Common myeloid progenitor, CD34-positive (primary cell): Measurements from ENCODE around the gene UBA6. TPM values are rescaled to one million over a fixed set of nuclear protein-coding genes. Genes with fewer than 3 reads are reported as not detected.
A peak's percentile ranks its signal among the peaks of the same experiment; 100 is the strongest.

Experiments
- CTCF ChIA-PET: fragments of 350-600 bp; sonication (Branson Sonifier 250); formaldehyde crosslinking; loops from one replicate; lab custom pipeline; 2021; ENCODE audit warnings: antibody characterized with exemption; lab: Charles Lee
- POLR2A ChIA-PET: fragments of 350-600 bp; sonication (Branson Sonifier 250); formaldehyde crosslinking; loops from one replicate; lab custom pipeline; 2021; ENCODE audit warnings: antibody characterized with exemption; lab: Charles Lee
- DNase-seq, 3 donors: peaks; one replicate each; pipeline versions ENCODE4 v3.0.0 to v3.0.0-alpha.2; 2013
- H3K27ac ChIP-seq, 2 experiments: 1 replicate in 1 of 2; 2 replicates in 1 of 2; pipeline ENCODE4 v1.7.0; 2013; ENCODE audit warnings: inconsistent platforms in 2 of 2, low read length in 2 of 2, mild to moderate bottlenecking in 2 of 2, low read depth in 1 of 2, moderate library complexity in 1 of 2; ENCODE audit not compliant: severe bottlenecking in 2 of 2, insufficient read depth in 1 of 2, poor library complexity in 1 of 2
- H3K27me3 ChIP-seq, 5 experiments: replicated peaks in 2 of 5; 1 replicate in 3 of 5; 2 replicates in 2 of 5; pipeline versions ENCODE4 v1.6.1 to v1.7.0; 2013; ENCODE audit warnings: low read length in 4 of 5, mild to moderate bottlenecking in 2 of 5, moderate library complexity in 2 of 5, inconsistent platforms in 1 of 5; ENCODE audit not compliant: insufficient read depth in 5 of 5, control insufficient read depth in 4 of 5
- H3K36me3 ChIP-seq, 4 experiments: 1 replicate in 2 of 4; 2 replicates in 2 of 4; pipeline versions ENCODE4 v1.6.1 to v1.7.0; 2013; ENCODE audit warnings: low read length in 3 of 4, control low read depth in 1 of 4, mild to moderate bottlenecking in 1 of 4; ENCODE audit not compliant: control insufficient read depth in 4 of 4, insufficient read depth in 4 of 4
- H3K4me1 ChIP-seq, 4 experiments: 1 replicate in 3 of 4; 2 replicates in 1 of 4; pipeline versions ENCODE4 v1.6.1 to v1.7.1; 2013; ENCODE audit warnings: low read length in 3 of 4, mild to moderate bottlenecking in 3 of 4, control low read depth in 1 of 4, inconsistent platforms in 1 of 4, moderate library complexity in 1 of 4; ENCODE audit not compliant: control insufficient read depth in 4 of 4, insufficient read depth in 4 of 4; ENCODE audit errors: control extremely low read depth in 1 of 4
- H3K4me3 ChIP-seq, 7 experiments: 1 replicate in 4 of 7; 2 replicates in 3 of 7; pipeline versions ENCODE4 v1.5.1 to v1.7.0; 2013; ENCODE audit warnings: mild to moderate bottlenecking in 7 of 7, low read length in 6 of 7, moderate library complexity in 6 of 7, inconsistent platforms in 2 of 7, low read depth in 2 of 7, control low read depth in 1 of 7; ENCODE audit not compliant: insufficient read depth in 4 of 7, control insufficient read depth in 1 of 7; ENCODE audit errors: extremely low read depth in 1 of 7
- H3K9me3 ChIP-seq, 5 experiments: 1 replicate in 4 of 5; 2 replicates in 1 of 5; pipeline versions ENCODE4 v1.6.1 to v1.7.1; 2013; ENCODE audit warnings: low read length in 4 of 5, mild to moderate bottlenecking in 2 of 5, inconsistent platforms in 1 of 5, low read depth in 1 of 5, moderate library complexity in 1 of 5; ENCODE audit not compliant: control insufficient read depth in 4 of 5, insufficient read depth in 2 of 5; ENCODE audit errors: control extremely low read depth in 1 of 5
- WGBS: methylation state at CpG from one replicate; pipeline ENCODE4 v1.1.5; 2013; ENCODE audit not compliant: insufficient coverage; 5-methylcytosine and 5-hydroxymethylcytosine counted together
- polyA plus RNA-seq: library from polyadenylated mRNA; unstranded; fragments of 120-200 nt; gene quantifications from one replicate; pipeline ENCODE4 v1.2.1, GENCODE V29; 2013

The UBA6 gene
- 24.1 TPM for polyA plus RNA-seq

DNA sequence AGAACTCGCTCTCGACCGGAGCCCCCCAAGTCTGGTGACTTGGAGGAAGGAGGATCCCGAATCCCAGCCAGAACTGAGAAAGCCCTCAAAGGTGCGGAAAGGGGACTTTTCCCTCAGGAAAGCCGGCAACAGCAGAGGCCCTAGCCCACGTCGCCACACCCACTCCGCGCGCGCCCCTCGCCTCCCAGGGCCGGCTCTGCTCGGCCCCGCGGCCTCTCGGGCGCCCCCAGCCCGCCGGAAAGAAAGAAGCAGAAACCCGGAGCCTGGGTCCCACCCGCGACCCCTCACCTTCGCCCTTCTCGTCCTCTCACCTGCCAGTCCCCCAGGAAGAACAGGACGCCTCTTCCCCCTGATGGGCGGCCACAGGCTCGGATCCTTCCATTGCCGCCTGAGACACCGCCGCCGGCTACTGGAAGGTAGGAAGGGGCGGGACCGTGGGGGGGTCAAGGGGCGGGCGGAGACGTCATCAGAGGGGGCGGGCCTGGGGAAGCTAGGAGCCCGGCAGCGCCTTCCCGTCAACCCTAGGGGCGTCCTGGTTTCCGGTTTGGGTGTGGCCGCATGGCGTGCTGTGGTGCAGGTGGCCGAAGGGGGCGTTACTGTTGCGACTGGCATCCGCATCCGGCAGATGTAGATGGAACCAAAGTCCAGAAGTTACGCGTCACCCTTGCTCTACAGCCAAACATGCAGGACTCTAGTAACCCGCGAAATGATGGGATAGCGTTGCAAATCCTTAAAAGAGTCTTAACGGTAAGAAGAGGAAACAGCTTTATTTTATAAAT lies at the start of gene UBA6:
UBA6 (minus strand) TSS at position 418 of the 779 bp plus-strand sequence; CDS start at position 382, 36 bp downstream.
- ChIA-PET POLR2A (interaction anchor here (1.1 to 2.0 kb wide), 2 partner anchors 22 to 155 kb away, joined by 4 to 6 read pairs; partner anchors contain the start of gene CENPC), CTCF (interaction anchor here (0.8 to 2.7 kb wide), 11 partner anchors 9 to 157 kb away, joined by 3 to 11 read pairs (median 5); no protein-coding TSS in a partner anchor)

GRCh38 chr4:67750691-67751090 lies 49.7 kb upstream of the UBA6 start:
- H3K36me3 ChIP-seq: no peaks in the 10 kb centered on the region
- H3K4me1 ChIP-seq: no peaks in the 10 kb centered on the region
- no peaks in the 10 kb centered on the region for H3K9me3 ChIP-seq
- DNase-seq: no peak
- ChIA-PET CTCF (no interaction called here), POLR2A (no interaction called here)
- H3K4me3 ChIP-seq: no peak overlapping the region
- H3K27me3 ChIP-seq: no peaks in the 10 kb centered on the region
- no peak overlapping the region for H3K27ac ChIP-seq
- 100% methylated on average over 1 of the region's 4 CpGs for WGBS

More for the DNA sequence above, at the start of gene UBA6:
- Histone ChIP-seq H3K27ac (peak within 1 kb of the TSS; percentile 89 to 97), H3K4me3 (peak within 1 kb of the TSS; percentile 75 to 93 (median 89)), H3K36me3 (peaks cover 0 to 5% (median 2%) of the 10 kb centered on the region in 4 experiments), H3K27me3 (no peaks in the 10 kb centered on the region), H3K4me1 (peaks cover 9 to 22% (median 16%) of the 10 kb centered on the region in 4 experiments), H3K9me3 (peaks cover 0 to 3% (median 0%) of the 10 kb centered on the region in 5 experiments)
- WGBS: 0% methylated on average over 37 of the region's 57 CpGs
- peak; percentile 96 to 98 (median 98) for DNase-seq

DNA sequence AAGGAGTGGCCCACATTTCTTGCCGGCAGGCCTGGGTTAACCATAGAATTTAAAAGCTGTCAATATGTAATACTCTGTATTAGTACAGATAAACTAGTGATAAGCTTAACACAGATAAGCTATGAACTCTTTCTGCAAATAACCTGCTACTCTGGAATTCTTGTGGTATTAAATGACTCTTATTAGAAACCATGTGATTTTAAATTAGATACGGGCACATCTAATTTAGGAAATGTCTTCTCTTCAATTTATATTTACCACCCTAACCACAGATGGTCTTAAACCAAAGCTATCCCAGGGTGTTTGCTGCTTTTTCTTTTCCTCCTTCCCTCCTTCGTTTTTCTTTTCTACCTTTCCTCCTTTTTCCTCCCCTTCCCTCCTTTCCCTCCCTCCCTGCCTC lies 48.3 kb upstream of the UBA6 start:
- Histone ChIP-seq H3K27me3 (no peaks in the 10 kb centered on the region), H3K9me3 (no peaks in the 10 kb centered on the region), H3K27ac (no peak overlapping the region), H3K4me1 (no peaks in the 10 kb centered on the region), H3K36me3 (no peaks in the 10 kb centered on the region), H3K4me3 (no peak overlapping the region)
- ChIA-PET POLR2A (no interaction called here), CTCF (interaction anchor here (1.2 to 1.6 kb wide), 2 partner anchors 26 to 196 kb away, joined by 3 read pairs; no protein-coding TSS in a partner anchor)
- WGBS: 90% methylated on average over 2 of the region's 3 CpGs
- no peak for DNase-seq

- WGBS: 0% methylated on average over 1 of the region's 5 CpGs
- H3K9me3 ChIP-seq: no peaks in the 10 kb centered on the region
- no peak overlapping the region for H3K4me3 ChIP-seq
- no peaks in the 10 kb centered on the region for H3K27me3 ChIP-seq
- H3K27ac ChIP-seq: no peak overlapping the region
- CTCF ChIA-PET: interaction anchor here (0.9 to 2.5 kb wide), 10 partner anchors 9 to 427 kb away, joined by 3 to 9 read pairs (median 6); partner anchors contain the start of gene UBA6
- H3K4me1 ChIP-seq: no peaks in the 10 kb centered on the region
- no peaks in the 10 kb centered on the region for H3K36me3 ChIP-seq
- POLR2A ChIA-PET: no interaction called here
- peak; percentile 42 to 69 (median 62) for DNase-seq
Observed at GRCh38 chr4:67746797-67747495, 46.0 kb upstream of the UBA6 start.

DNA sequence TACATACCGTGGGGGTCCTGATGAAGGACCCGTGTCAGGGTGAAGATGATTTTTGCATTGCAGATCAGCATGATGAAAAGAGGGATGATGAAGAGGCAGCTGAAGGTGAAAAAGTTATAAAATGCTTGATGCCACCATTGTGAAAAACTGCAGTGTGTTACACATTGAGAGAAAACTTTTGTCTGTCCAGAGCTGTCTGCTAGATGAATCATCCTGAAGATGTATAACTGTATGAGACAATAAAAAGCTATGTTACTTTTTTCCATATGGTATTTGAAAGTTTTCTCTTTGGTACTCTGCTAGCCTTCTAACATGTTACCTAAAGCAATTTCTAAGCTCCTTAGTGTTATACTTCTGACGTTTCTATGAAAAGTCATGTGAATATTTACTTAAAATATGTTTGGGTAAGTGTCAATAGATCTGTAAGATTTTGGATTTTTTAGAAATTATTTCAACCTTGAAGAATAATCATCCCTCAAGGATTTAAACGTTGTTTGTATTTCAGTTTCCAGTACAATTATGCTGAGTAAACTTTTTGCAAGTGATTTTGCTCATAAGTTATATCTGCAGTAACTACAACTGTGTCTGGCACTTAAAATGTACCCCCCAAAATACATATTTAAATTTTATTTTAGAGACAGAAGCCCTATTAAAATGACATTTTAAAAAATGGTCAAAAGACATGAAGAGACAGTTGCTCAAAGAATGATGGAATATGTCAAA lies 43.8 kb upstream of the UBA6 start:
- 100% methylated on average over 2 of the region's 4 CpGs for WGBS
- CTCF ChIA-PET: interaction anchor here (0.9 to 2.5 kb wide), 6 partner anchors 11 to 43 kb away, joined by 3 to 8 read pairs (median 5); partner anchors contain the start of gene UBA6
- Histone ChIP-seq H3K4me1 (no peaks in the 10 kb centered on the region), H3K9me3 (no peaks in the 10 kb centered on the region), H3K36me3 (no peaks in the 10 kb centered on the region), H3K27ac (no peak overlapping the region), H3K27me3 (no peaks in the 10 kb centered on the region), H3K4me3 (no peak overlapping the region)
- POLR2A ChIA-PET: no interaction called here
- no peak for DNase-seq

DNA sequence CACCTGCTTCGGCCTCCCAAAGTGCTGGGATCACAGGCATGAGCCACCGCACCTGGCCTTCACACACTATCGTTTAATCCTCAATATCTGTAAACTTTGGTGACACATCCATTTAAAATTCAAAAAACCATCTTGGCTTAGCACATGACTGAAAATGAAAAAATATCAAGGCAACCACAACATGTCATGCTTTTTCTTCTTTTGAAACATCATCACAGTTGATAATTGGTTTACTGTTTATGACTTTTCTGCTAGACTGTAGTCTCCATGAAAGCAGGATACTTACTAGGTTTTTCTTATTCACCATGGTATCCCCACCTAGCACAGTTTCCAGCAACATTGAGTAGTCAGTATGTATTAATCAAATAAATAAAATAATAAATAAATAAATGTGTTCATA lies 42.2 kb upstream of the UBA6 start:
- Histone ChIP-seq H3K36me3 (no peaks in the 10 kb centered on the region), H3K4me1 (no peaks in the 10 kb centered on the region), H3K27me3 (no peaks in the 10 kb centered on the region), H3K4me3 (no peak overlapping the region), H3K27ac (no peak overlapping the region), H3K9me3 (no peaks in the 10 kb centered on the region)
- POLR2A ChIA-PET: no interaction called here
- 100% methylated on average over 2 of the region's 3 CpGs for WGBS
- CTCF ChIA-PET: no interaction called here
- no peak for DNase-seq
